Thymus (tissue), 11 donors: ENCODE data around the gene SMPDL3A. TPM values are rescaled to one million over a fixed set of nuclear protein-coding genes. Genes with fewer than 3 reads are reported as not detected.

ENCODE experiments used
- DNase-seq, 9 donors: peaks; one replicate each; pipeline ENCODE4 v3.0.0-alpha.2; 2013; ENCODE audit warnings: low spot score in 9 of 9, low read depth in 6 of 9, missing footprints in 1 of 9
- H3K27ac ChIP-seq, 2 donors: one replicate each; pipeline ENCODE4 v1.5.1; 2013; ENCODE audit warnings: control low read depth in 1 of 2, low read depth in 1 of 2, low read length in 1 of 2, mild to moderate bottlenecking in 1 of 2, moderate library complexity in 1 of 2
- H3K27me3 ChIP-seq, 2 donors: one replicate each; pipeline ENCODE4 v1.5.1; 2013; ENCODE audit warnings: low read length in 1 of 2; ENCODE audit not compliant: control insufficient read depth in 2 of 2, insufficient read depth in 1 of 2
- H3K36me3 ChIP-seq, 2 donors: one replicate each; pipeline ENCODE4 v1.5.1; 2013; ENCODE audit warnings: low read length in 1 of 2, mild to moderate bottlenecking in 1 of 2, moderate library complexity in 1 of 2; ENCODE audit not compliant: control insufficient read depth in 2 of 2, insufficient read depth in 2 of 2
- H3K4me1 ChIP-seq, 2 donors: one replicate each; pipeline ENCODE4 v1.5.1; 2013; ENCODE audit warnings: low read length in 2 of 2; ENCODE audit not compliant: control insufficient read depth in 2 of 2, insufficient read depth in 2 of 2
- H3K4me3 ChIP-seq, 2 donors: one replicate each; pipeline ENCODE4 v1.5.1; 2013; ENCODE audit warnings: low read length in 2 of 2, control low read depth in 1 of 2, mild to moderate bottlenecking in 1 of 2
- H3K9me3 ChIP-seq, 2 donors: one replicate each; pipeline ENCODE4 v1.5.1; 2013; ENCODE audit warnings: low read length in 1 of 2, mild to moderate bottlenecking in 1 of 2; ENCODE audit not compliant: control insufficient read depth in 2 of 2, insufficient read depth in 1 of 2
- WGBS: extraction: QIAGEN DNeasy Blood & Tissue Kit; methylation state at CpG from one replicate; pipeline ENCODE4 v1.1.7; 2013; 5-methylcytosine and 5-hydroxymethylcytosine counted together
- polyA plus RNA-seq: library from polyadenylated mRNA; stranded (reverse); fragments of 200-250 nt; gene quantifications from one replicate; pipeline ENCODE4 v1.2.3, GENCODE V29; 2013
- total RNA-seq: library from RNA; stranded (reverse); fragments of 120-200 nt; gene quantifications from one replicate; pipeline ENCODE4 v1.2.4, GENCODE V29; 2013
- donor health status: healthy.

The SMPDL3A gene
- total and polyA plus RNA-seq, 2 donors, result 10.2 to 23.0 TPM

GRCh38 chr6:122766256-122766655, 22.8 kb upstream of the SMPDL3A start:
- Histone ChIP-seq H3K36me3 (no peaks in the 10 kb centered on the region), H3K4me3 (no peak overlapping the region), H3K27me3 (no peaks in the 10 kb centered on the region), H3K4me1 (no peaks in the 10 kb centered on the region), H3K9me3 (no peaks in the 10 kb centered on the region), H3K27ac (no peak overlapping the region)
- DNase-seq, result no peak

- no peaks in the 10 kb centered on the region for H3K4me1 ChIP-seq
- WGBS, result 90% methylated on average over 1 of the region's 1 CpG
- no peak overlapping the region for H3K27ac ChIP-seq
- H3K9me3 ChIP-seq, result no peaks in the 10 kb centered on the region
- no peaks in the 10 kb centered on the region for H3K36me3 ChIP-seq
- DNase-seq, result no peak
- no peaks in the 10 kb centered on the region for H3K27me3 ChIP-seq
- no peak overlapping the region for H3K4me3 ChIP-seq
Measured at GRCh38 chr6:122770835-122771601, 18.0 kb upstream of the SMPDL3A start.

GRCh38 chr6:122772724-122773415, 16.2 kb upstream of the SMPDL3A start:
- no peaks in the 10 kb centered on the region for H3K4me1 ChIP-seq
- H3K36me3 ChIP-seq, result no peaks in the 10 kb centered on the region
- no peak overlapping the region for H3K4me3 ChIP-seq
- no peaks in the 10 kb centered on the region for H3K27me3 ChIP-seq
- no peaks in the 10 kb centered on the region for H3K9me3 ChIP-seq
- no peak overlapping the region for H3K27ac ChIP-seq
- 88% methylated on average over 3 of the region's 3 CpGs for WGBS
- DNase-seq, result no peak

DNA sequence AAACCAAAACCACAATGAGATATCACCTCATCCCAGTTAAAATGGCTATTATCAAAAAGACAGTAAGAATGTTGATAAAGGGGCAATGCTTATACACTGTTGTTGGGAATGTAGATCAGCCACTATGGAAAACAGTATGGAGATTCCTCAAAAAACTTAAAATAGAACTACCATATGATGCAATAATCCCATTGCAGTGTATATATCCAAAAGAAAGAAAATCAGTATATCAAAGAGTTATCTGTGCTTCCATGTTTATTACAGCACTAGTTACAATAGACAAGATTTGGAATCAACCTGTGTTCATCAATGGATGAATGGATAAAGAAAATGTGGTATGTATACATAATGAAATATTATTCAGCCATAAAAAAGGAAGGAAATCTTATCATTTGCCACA, 13.1 kb upstream of the SMPDL3A start:
- Histone ChIP-seq H3K36me3 (no peaks in the 10 kb centered on the region), H3K9me3 (no peaks in the 10 kb centered on the region), H3K27me3 (peaks cover 0 to 5% of the 10 kb centered on the region in 2 donors), H3K4me3 (no peak overlapping the region), H3K4me1 (no peaks in the 10 kb centered on the region), H3K27ac (no peak overlapping the region)
- no peak for DNase-seq

DNA sequence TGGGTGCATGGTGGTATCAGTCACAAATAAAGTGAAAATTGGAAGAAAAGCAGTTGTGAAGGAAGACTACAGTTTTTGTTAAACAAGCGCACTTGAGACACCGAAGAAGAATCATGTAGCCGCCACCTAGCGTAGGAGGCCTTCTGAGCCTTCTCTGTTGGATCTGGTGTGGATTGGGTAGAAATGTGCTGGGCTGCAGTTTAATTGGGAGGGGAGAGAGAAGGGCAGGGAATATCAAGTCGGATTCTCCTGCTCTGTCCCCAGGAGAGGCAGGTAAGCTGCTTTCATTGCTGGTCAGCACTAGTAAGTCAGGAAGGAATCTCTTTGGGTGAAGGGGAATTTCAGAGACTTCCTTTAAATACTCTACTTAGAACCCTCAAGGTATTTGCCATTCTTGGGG, 10.8 kb upstream of the SMPDL3A start:
- H3K4me1 ChIP-seq, result no peaks in the 10 kb centered on the region
- H3K27ac ChIP-seq, result no peak overlapping the region
- WGBS, result 93% methylated on average over 5 of the region's 5 CpGs
- no peak overlapping the region for H3K4me3 ChIP-seq
- H3K9me3 ChIP-seq, result no peaks in the 10 kb centered on the region
- peaks cover 0 to 5% of the 10 kb centered on the region in 2 donors for H3K27me3 ChIP-seq
- H3K36me3 ChIP-seq, result no peaks in the 10 kb centered on the region
- DNase-seq, result no peak

- Histone ChIP-seq H3K27ac (no peak overlapping the region), H3K4me1 (no peaks in the 10 kb centered on the region), H3K4me3 (no peak overlapping the region), H3K27me3 (peaks cover 0 to 5% of the 10 kb centered on the region in 2 donors), H3K9me3 (no peaks in the 10 kb centered on the region), H3K36me3 (no peaks in the 10 kb centered on the region)
- no peak for DNase-seq
- WGBS, result 71% methylated on average over 13 of the region's 13 CpGs
Measured at GRCh38 chr6:122778985-122779661, 9.9 kb upstream of the SMPDL3A start.

DNA sequence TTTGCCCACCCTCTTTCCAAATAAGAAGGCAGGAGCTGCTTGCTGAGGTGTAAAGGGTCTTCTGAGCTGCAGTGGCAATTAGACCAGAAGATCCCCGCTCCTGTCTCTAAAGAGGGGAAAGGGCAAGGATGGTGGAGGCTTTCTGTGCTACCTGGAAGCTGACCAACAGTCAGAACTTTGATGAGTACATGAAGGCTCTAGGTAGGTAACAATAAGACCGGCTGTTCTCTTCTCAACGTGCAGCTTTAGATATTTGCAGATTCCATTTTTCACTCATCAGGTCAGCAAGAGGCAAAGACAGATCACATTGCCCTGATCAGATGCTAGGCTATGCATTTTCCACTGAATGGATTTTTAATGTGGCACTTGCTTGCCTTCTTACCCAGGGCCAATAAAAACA, 9.4 kb upstream of the SMPDL3A start, which contains the start of gene FABP7:
FABP7 (plus strand) TSS at position 50 of the 400 bp plus-strand sequence; CDS start at position 129, 79 bp downstream.
- Histone ChIP-seq H3K36me3 (no peaks in the 10 kb centered on the region), H3K9me3 (no peaks in the 10 kb centered on the region), H3K4me1 (no peaks in the 10 kb centered on the region), H3K27ac (no peak within 1 kb of the TSS), H3K27me3 (peaks cover 0 to 5% of the 10 kb centered on the region in 2 donors), H3K4me3 (no peak within 1 kb of the TSS)
- WGBS, result 81% methylated on average over 3 of the region's 3 CpGs
- DNase-seq, result no peak

GRCh38 chr6:122780114-122780513, 8.9 kb upstream of the SMPDL3A start:
- no peaks in the 10 kb centered on the region for H3K4me1 ChIP-seq
- WGBS, result 59% methylated on average over 5 of the region's 5 CpGs
- H3K27ac ChIP-seq, result no peak overlapping the region
- H3K9me3 ChIP-seq, result no peaks in the 10 kb centered on the region
- H3K4me3 ChIP-seq, result no peak overlapping the region
- no peaks in the 10 kb centered on the region for H3K36me3 ChIP-seq
- peaks cover 0 to 5% of the 10 kb centered on the region in 2 donors for H3K27me3 ChIP-seq
- no peak for DNase-seq

- peaks cover 0 to 10% of the 10 kb centered on the region in 2 donors for H3K27me3 ChIP-seq
- WGBS, result 98% methylated on average over 7 of the region's 7 CpGs
- no peak overlapping the region for H3K4me3 ChIP-seq
- no peak for DNase-seq
- H3K9me3 ChIP-seq, result no peaks in the 10 kb centered on the region
- H3K27ac ChIP-seq, result no peak overlapping the region
- H3K4me1 ChIP-seq, result no peaks in the 10 kb centered on the region
- no peaks in the 10 kb centered on the region for H3K36me3 ChIP-seq
Measured at GRCh38 chr6:122781716-122782115, 7.3 kb upstream of the SMPDL3A start.
